Activated T-cell treated with anti-CD3 and anti-CD28 coated beads, Interleukin-2, amount 50 U/mL, for 24 hours (primary cell): ENCODE data around the gene ITGB6.

Source experiments
- DNase-seq: peaks from one replicate; pipeline ENCODE4 v3.0.0-alpha.2; 2020
- H3K27ac Mint-ChIP-seq: 2 replicates; pipeline ENCODE4 v1.8.0; 2020; ENCODE audit warnings: mild to moderate bottlenecking, mixed read lengths
- H3K27me3 Mint-ChIP-seq: 2 replicates; pipeline ENCODE4 v1.8.0; 2020; ENCODE audit warnings: mixed read lengths
- H3K36me3 Mint-ChIP-seq: 2 replicates; pipeline ENCODE4 v1.8.0; 2020; ENCODE audit warnings: low read depth, mixed read lengths
- H3K4me1 Mint-ChIP-seq: 2 replicates; pipeline ENCODE4 v1.8.0; 2020; ENCODE audit warnings: low read depth, mixed read lengths
- H3K4me3 Mint-ChIP-seq: 2 replicates; pipeline ENCODE4 v1.8.0; 2020; ENCODE audit warnings: mild to moderate bottlenecking, moderate library complexity, mixed read lengths
- H3K9me3 Mint-ChIP-seq: 2 replicates; pipeline ENCODE4 v1.8.0; 2020; ENCODE audit warnings: mixed read lengths

The ITGB6 gene

GRCh38 chr2:160055726-160056108 lies 144.4 kb downstream of the ITGB6 start:
- Mint-ChIP-seq H3K27me3 (peaks cover 56% of the 10 kb centered on the region), H3K4me3 (no peak overlapping the region), H3K27ac (no peak overlapping the region), H3K9me3 (no peaks in the 10 kb centered on the region), H3K36me3 (no peaks in the 10 kb centered on the region), H3K4me1 (peaks cover 1% of the 10 kb centered on the region)
- no peak for DNase-seq

- Mint-ChIP-seq H3K9me3 (no peaks in the 10 kb centered on the region), H3K27ac (no peak overlapping the region), H3K4me1 (peaks cover 1% of the 10 kb centered on the region), H3K36me3 (no peaks in the 10 kb centered on the region), H3K4me3 (no peak overlapping the region), H3K27me3 (peaks cover 50% of the 10 kb centered on the region)
- DNase-seq = no peak
Observed at GRCh38 chr2:160054984-160055725, 144.9 kb downstream of the ITGB6 start.

GRCh38 chr2:160053946-160054345 lies 146.1 kb downstream of the ITGB6 start:
- Mint-ChIP-seq H3K36me3 (no peaks in the 10 kb centered on the region), H3K4me3 (no peak overlapping the region), H3K27ac (no peak overlapping the region), H3K27me3 (peaks cover 40% of the 10 kb centered on the region), H3K4me1 (peaks cover 1% of the 10 kb centered on the region), H3K9me3 (no peaks in the 10 kb centered on the region)
- no peak for DNase-seq

- Mint-ChIP-seq H3K4me1 (peaks cover 1% of the 10 kb centered on the region), H3K36me3 (no peaks in the 10 kb centered on the region), H3K27ac (no peak overlapping the region), H3K9me3 (no peaks in the 10 kb centered on the region), H3K27me3 (peaks cover 30% of the 10 kb centered on the region), H3K4me3 (no peak overlapping the region)
- DNase-seq = no peak
Observed at GRCh38 chr2:160052531-160052930, 147.5 kb downstream of the ITGB6 start.

GRCh38 chr2:160051371-160051800 lies 148.7 kb downstream of the ITGB6 start:
- Mint-ChIP-seq H3K27ac (no peak overlapping the region), H3K4me1 (peaks cover 1% of the 10 kb centered on the region), H3K27me3 (peaks cover 27% of the 10 kb centered on the region), H3K4me3 (no peak overlapping the region), H3K9me3 (no peaks in the 10 kb centered on the region), H3K36me3 (no peaks in the 10 kb centered on the region)
- no peak for DNase-seq

GRCh38 chr2:160050147-160050546 lies 149.9 kb downstream of the ITGB6 start:
- no peak for DNase-seq
- H3K36me3 Mint-ChIP-seq = no peaks in the 10 kb centered on the region
- H3K4me1 Mint-ChIP-seq = peaks cover 1% of the 10 kb centered on the region
- H3K9me3 Mint-ChIP-seq = no peaks in the 10 kb centered on the region
- H3K27me3 Mint-ChIP-seq = peaks cover 29% of the 10 kb centered on the region
- H3K4me3 Mint-ChIP-seq = no peak overlapping the region
- H3K27ac Mint-ChIP-seq = no peak overlapping the region
